RPMI7951 (cell line): ENCODE data around the gene RNF144A. TPM values are rescaled to one million over a fixed set of nuclear protein-coding genes. Genes with fewer than 3 reads are reported as not detected.
A peak's percentile ranks its signal among the peaks of the same experiment; 100 is the strongest.
"Not testable (repeated sequence)": the region's sequence is repeated elsewhere in the genome, so short reads cannot be mapped to it uniquely, and the experiment has no call there.

Source experiments
- DNase-seq: peaks from one replicate; pipeline ENCODE4 v3.0.0-alpha.2; 2012; ENCODE audit warnings: low read depth
- total RNA-seq: library from RNA; depleted of rRNA; stranded (reverse); fragments of >200 nt; shearing (Covaris generic); gene quantifications from 2 replicates; pipeline ENCODE4 v1.2.3, GENCODE V29; 2014

Gene RNF144A
- total RNA-seq, 1 experiment from 2014 or later: 12.4 TPM

DNA sequence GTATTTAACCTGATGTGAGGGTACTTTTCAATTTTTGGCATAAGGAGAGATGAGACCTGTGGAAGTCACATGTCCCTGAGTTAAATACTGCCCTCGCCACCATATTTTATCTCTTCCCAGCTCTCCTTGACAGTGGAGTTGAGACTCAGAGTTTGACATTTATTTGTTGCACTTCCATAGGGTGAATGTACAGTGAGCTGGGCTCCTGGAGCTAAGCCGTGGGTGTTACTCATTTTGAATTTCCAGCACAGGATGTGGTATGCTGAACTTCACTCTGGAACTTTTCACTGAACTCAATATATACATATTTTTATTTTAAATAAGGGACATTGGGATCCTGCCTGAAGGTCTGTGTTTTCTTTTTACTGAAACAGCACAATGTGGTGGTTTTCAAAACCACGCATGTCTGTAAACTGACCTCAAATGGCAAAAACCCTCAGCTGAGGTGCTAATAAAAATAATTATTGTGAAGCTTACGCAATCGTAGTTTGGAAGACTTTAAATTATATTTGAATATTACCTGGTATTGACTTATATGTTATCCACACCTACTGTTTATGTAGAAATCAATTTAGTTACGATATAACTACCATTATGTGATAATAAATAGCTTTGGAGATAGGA lies 12.1 kb downstream of the RNF144A start:
- no peak for DNase-seq

GRCh38 chr2:6930923-6931647 lies 13.9 kb downstream of the RNF144A start:
- no peak for DNase-seq

- DNase-seq: no peak
Measured at GRCh38 chr2:6931753-6932152, 14.5 kb downstream of the RNF144A start.

GRCh38 chr2:6932206-6932605 lies 15.0 kb downstream of the RNF144A start:
- DNase-seq: no peak

DNA sequence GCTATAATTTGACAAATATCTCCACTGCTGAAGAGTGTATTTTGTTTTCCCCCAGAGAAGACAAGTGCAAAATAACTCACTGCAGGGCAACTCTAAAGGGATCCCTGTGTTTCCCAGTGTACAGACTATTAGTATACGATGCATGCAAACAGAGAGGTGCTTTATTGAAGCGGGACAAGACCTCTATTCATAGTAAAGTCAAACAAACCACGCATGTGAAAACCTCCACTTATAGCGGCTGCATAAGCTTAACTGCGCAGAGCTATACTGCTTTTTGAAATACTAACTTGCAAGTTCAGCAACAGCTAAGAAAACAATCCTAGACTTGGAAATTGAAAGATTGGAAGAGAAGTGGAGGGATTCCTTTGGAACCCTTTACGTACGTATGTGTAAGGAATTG lies 15.6 kb downstream of the RNF144A start:
- peak; percentile 29 for DNase-seq

GRCh38 chr2:6933911-6934310 lies 16.7 kb downstream of the RNF144A start:
- no peak for DNase-seq

- no peak for DNase-seq
Measured at GRCh38 chr2:6934345-6934744, 17.1 kb downstream of the RNF144A start.

DNA sequence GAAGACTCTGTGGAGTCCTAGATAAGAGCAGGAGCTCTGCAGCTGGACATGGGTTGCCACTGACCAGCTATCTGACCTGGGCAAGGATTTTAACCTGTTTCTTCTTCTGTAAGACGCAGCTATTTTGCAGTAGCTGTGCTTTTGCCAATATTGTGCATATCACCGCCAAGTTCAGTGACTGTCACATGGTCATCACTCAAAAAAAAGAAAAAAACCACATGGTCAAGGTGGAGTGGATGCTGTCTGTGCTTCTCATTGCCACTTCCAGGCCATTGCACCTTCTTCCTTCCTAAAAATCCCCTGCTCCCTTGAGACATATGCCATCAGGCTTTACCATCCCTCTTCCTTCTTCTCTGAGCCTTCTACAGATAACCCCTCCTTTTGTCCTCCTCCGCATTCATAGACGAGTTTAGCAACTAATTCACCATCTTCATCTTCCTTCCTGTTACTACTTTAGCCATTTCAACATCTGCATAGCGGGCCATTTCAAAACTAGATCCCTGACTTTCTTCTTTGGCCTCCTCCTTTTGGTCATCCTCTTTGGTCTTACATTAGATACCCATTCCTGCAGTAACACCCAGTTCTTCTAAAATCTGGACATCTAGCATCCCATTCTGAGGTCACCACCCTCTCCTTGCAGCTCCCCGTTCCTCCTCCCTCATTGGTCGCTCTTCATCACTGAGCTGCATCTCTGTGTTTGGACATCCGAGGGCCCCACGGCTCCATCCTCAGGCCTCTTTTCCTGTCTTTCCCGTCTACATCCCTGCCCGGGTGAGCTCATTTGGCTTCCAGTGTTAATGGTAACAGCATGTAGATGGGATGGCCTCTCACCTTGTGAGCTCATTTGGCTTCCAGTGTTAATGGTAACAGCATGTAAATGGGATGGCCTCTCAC lies 17.8 kb downstream of the RNF144A start:
- no peak for DNase-seq

DNA sequence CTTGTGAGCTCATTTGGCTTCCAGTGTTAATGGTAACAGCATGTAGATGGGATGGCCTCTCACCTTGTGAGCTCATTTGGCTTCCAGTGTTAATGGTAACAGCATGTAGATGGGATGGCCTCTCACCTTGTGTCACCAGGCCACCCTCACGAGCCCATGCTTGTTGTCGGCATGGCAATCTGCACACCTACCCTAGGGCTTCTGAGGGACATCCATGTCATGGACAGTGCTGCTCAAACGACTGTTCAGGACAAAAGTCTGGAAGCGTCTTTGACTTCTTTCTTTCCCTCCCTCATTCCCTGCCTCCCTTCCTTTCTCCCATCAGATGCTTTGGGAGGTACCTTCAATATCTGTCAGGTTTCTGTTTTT lies 18.4 kb downstream of the RNF144A start:
- not testable (repeated sequence) for DNase-seq

GRCh38 chr2:6937157-6937556 lies 19.9 kb downstream of the RNF144A start:
- DNase-seq: no peak

GRCh38 chr2:6937582-6937981 lies 20.4 kb downstream of the RNF144A start:
- no peak for DNase-seq

- no peak for DNase-seq
Measured at GRCh38 chr2:6939071-6939470, 21.9 kb downstream of the RNF144A start.

GRCh38 chr2:6940820-6941219 lies 23.6 kb downstream of the RNF144A start:
- DNase-seq: no peak

- no peak for DNase-seq
Measured at GRCh38 chr2:6941299-6942046, 24.3 kb downstream of the RNF144A start.

DNA sequence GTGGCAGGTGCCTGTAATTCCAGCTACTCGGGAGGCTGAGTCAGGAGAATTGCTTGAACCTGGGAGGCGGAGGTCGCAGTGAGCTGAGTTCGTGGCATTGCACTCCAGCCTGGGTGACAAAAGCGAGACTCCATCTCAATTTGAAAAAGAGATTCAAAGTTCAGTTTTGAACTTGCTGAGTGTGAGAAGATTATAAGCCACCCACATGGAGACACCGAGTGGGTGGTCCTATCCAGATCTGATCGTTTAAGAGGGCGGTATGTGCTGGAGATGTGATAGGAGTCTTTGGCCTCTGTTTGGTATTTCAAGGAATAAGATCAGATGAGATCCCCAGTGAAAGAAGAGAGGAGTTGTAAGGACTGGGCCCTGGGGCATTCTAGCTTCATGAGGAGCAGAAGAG lies 25.6 kb downstream of the RNF144A start:
- DNase-seq: no peak

- no peak for DNase-seq
Measured at GRCh38 chr2:6943523-6943922, 26.3 kb downstream of the RNF144A start.

GRCh38 chr2:6943971-6944370 lies 26.8 kb downstream of the RNF144A start:
- no peak for DNase-seq

- DNase-seq: no peak
Measured at GRCh38 chr2:6944555-6944954, 27.3 kb downstream of the RNF144A start.

- no peak for DNase-seq
Measured at GRCh38 chr2:6945087-6945813, 28.0 kb downstream of the RNF144A start.

- no peak for DNase-seq
Measured at GRCh38 chr2:6945821-6946220, 28.6 kb downstream of the RNF144A start.

- DNase-seq: peak; percentile 77
Measured at GRCh38 chr2:6946722-6947121, 29.5 kb downstream of the RNF144A start.
